HG03521 (cell line): ENCODE measurements around the gene SMAGP.
"Not testable (repeated sequence)": the region's sequence is repeated elsewhere in the genome, so short reads cannot be mapped to it uniquely, and the experiment has no call there.

Experiments used
- ATAC-seq: cut with Tn5 transposase; IDR thresholded peaks from one replicate; pipeline ENCODE4 v1.9.1; 2021; ENCODE audit warnings: mild to moderate bottlenecking, moderate library complexity; ENCODE audit not compliant: unreplicated experiment

Gene SMAGP

GRCh38 chr12:51265024-51265423 lies 5.2 kb downstream of the SMAGP start:
- ATAC-seq: peak; percentile 59

- no peak for ATAC-seq
Observed at GRCh38 chr12:51264297-51264696, 5.9 kb downstream of the SMAGP start.

DNA sequence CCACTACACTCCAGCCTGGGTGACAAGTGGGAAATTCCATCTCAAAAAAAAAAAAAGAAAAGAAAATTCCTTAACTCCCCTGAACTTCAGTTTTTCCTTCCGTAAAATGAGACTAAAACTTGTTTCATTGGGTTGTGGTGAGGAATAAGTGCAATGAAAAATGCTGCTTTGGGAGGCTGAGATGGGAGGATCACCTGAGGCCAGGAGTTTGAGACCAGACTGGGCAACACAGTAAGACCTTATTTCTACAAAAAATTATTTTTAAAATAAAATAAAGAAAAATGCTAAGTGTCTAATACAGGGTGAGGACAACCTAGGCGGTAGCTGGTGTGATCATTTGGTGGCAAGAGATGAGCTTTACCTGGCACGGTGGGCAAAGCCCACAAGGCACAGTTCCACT lies 6.9 kb downstream of the SMAGP start:
- ATAC-seq: no peak

- no peak for ATAC-seq
Observed at GRCh38 chr12:51262758-51263177, 7.4 kb downstream of the SMAGP start.

DNA sequence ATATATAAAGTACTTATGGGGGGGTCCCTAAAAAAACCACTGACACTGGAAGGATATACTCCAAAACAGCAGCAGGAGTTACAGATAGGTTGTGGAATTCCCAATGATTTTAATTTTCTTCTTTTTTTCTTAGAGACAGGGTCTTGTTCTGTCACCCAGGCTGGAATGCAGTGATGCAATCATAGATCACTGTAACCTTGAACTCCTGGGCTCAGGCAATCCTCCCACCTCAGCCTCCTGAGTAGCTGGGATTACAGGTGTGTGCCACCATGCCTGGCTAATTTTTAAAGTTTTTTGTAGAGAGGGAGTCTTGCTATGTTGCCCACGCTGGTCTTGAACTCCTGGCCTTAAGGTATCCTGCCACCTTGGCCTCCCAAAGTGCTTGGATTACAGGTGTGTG lies 10.6 kb downstream of the SMAGP start:
- not testable (repeated sequence) for ATAC-seq

DNA sequence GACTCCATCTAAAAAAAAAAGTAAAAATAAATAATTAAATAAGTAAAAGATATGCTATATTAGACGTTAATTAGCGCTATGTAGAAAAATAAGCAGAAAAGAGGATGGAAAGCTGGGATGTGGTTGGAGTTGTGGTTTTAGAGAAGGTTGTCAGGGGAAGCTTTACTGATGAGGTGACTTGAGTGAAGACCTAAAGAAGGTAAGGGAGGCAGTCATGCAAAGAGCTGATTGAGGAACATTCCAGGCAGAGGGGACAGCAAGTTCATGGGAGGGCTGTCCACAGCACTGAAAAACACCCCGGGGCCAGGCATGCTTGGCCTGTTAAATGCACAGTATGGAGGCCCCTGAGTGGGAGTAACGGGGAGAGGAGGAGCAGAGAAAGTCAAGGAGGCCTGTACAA lies 15.7 kb downstream of the SMAGP start:
- no peak for ATAC-seq

DNA sequence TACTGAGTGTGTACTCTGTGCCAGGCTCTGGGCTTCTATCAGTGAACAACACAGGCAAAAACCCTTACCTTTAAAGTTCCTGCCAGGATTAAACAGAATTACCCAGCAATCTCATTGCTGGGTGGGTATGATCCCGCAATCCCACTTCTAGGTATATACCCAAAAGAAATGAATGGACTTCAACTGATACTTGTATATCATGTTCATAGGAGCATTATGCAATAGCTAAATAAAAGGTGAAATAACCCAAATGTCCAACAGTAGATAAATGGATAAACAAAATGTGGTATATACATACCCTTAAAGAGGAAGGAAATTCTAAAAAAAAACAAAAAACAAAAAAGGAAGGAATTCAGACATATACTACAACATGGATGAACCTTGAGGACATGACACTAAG lies 16.9 kb downstream of the SMAGP start:
- ATAC-seq: no peak

GRCh38 chr12:51247523-51248206 lies 22.6 kb downstream of the SMAGP start:
- ATAC-seq: no peak

- ATAC-seq: no peak
Observed at GRCh38 chr12:51246254-51246853, 23.9 kb downstream of the SMAGP start.

- ATAC-seq: no peak
Observed at GRCh38 chr12:51245476-51246253, 24.6 kb downstream of the SMAGP start.

- no peak for ATAC-seq
Observed at GRCh38 chr12:51244269-51244668, 25.9 kb downstream of the SMAGP start.

DNA sequence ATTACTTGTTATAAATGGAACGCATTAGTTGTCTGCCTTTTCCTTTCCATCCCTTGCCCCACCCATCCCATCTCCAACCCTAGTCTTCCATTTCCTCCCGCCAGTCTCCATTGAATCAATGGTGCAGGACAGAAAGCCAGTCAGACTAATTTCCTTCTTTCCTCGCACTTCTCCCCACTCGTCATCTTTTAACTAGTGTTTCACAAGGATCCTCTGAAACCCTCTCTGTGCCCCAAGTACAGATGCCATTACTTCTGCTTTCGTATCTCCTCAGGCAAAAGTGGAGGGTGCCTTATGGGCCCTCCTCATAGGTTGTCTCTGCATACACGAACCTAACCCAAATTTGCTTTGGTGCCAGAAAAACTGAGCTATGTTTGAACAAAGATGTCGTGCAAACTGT lies 27.3 kb downstream of the SMAGP start:
- ATAC-seq: no peak

DNA sequence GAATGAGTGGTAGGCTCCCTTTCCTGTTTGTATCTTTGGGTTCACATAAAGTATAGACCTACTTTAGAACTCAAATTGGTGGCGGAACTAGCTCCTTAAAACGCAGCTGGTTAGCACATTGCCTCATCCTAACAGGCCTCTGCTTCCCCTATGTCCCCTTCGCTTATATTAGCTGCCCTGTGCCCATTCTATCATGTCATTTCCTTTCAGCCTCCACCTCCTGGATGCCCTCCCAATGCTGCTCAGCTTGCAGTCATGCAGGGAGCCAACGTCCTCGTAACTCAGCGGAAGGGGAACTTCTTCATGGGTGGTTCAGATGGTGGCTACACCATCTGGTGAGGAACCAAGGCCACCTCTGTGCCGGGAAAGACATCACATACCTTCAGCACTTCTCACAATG lies 28.1 kb downstream of the SMAGP start:
- ATAC-seq: no peak

GRCh38 chr12:51240971-51241370 lies 29.2 kb downstream of the SMAGP start:
- ATAC-seq: no peak

- peak; percentile 90 for ATAC-seq
Observed at GRCh38 chr12:51238510-51239334, 31.5 kb downstream of the SMAGP start, which contains the start of gene DAZAP2. Gene DAZAP2, plus strand, starts transcription at chr12:51238826. Its CDS starts 82 bp downstream, at chr12:51238908.

GRCh38 chr12:51238037-51238509 lies 32.1 kb downstream of the SMAGP start:
- no peak for ATAC-seq

- no peak for ATAC-seq
Observed at GRCh38 chr12:51234530-51234929, 35.7 kb downstream of the SMAGP start.

DNA sequence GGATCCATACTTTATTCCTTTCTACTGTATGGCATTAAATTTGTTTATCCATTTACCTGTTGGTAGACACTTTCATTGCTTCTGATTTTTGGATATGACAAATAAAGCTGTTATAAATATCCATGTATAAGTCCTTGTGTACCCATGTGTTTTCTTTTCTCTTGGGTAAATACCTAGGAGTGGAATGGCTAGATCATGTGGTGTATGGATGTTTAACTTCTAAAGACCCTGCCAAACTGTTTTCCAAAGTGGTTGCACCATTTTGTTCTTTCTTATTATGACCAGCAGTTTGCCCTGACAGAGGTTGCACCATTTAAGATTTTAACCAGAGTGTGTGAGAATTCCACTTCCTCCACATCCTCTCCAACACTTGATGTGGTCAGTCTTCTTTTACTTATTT lies 37.6 kb downstream of the SMAGP start:
- ATAC-seq: no peak

GRCh38 chr12:51229116-51229809 lies 41.0 kb downstream of the SMAGP start:
- ATAC-seq: no peak

DNA sequence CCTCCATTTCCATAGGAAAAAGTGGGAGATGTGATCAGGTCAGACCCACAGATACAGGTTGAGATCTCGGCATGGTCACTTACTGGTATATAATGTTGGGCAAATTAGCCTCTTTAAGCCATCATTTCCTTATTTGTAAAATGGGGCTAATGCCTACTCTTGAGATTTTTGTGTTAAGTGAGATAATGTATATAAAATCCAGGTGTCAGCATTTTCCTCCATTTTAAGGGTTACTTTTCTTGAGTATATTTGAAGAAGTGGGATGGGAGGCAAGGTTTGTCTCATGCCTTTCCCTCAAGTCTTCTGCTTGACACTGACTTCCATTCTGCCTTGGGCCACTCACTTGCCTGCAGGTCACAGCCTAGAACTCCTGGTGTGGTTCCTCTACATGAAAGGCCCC lies 42.3 kb downstream of the SMAGP start:
- ATAC-seq: no peak
